ENCODE data around the gene ZNF385C.

DNA sequence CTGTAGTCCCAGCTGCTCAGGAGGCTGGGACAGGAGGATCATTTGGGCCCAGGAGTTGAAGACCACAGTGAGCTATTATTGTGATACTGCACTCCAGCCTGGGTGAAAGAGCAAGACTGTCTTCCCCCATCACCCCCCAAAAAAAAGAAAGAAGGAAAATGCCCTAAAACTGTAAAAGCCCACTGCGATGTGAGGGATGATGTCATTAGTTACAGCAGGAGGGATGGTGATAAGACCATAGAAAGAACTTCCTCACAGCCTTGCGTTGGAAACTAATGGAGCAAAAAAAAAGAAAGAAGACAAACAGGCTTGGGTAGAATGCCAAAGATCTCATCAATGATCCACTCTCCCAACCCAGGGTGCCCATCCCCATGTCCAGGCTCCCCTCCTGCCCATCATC is 18.7 kb downstream of the ZNF385C start:
- TF ChIP-seq POLR2A (IDR thresholded peaks at IDR 0.05) = no peak
- TF ChIP-seq, protein P1, sequence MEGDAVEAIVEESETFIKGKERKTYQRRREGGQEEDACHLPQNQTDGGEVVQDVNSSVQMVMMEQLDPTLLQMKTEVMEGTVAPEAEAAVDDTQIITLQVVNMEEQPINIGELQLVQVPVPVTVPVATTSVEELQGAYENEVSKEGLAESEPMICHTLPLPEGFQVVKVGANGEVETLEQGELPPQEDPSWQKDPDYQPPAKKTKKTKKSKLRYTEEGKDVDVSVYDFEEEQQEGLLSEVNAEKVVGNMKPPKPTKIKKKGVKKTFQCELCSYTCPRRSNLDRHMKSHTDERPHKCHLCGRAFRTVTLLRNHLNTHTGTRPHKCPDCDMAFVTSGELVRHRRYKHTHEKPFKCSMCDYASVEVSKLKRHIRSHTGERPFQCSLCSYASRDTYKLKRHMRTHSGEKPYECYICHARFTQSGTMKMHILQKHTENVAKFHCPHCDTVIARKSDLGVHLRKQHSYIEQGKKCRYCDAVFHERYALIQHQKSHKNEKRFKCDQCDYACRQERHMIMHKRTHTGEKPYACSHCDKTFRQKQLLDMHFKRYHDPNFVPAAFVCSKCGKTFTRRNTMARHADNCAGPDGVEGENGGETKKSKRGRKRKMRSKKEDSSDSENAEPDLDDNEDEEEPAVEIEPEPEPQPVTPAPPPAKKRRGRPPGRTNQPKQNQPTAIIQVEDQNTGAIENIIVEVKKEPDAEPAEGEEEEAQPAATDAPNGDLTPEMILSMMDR (IDR thresholded peaks at IDR 0.05) = no peak

Data from esophagus squamous epithelium (tissue), 4 donors.